Measurements from ENCODE around the gene NUP210L. TPM values are rescaled to one million over a fixed set of nuclear protein-coding genes. Genes with fewer than 3 reads are reported as not detected.
A peak's percentile ranks its signal among the peaks of the same experiment; 100 is the strongest.

The NUP210L gene
- total RNA-seq, 1 donor from 2014 or later: 2.1 TPM

DNA sequence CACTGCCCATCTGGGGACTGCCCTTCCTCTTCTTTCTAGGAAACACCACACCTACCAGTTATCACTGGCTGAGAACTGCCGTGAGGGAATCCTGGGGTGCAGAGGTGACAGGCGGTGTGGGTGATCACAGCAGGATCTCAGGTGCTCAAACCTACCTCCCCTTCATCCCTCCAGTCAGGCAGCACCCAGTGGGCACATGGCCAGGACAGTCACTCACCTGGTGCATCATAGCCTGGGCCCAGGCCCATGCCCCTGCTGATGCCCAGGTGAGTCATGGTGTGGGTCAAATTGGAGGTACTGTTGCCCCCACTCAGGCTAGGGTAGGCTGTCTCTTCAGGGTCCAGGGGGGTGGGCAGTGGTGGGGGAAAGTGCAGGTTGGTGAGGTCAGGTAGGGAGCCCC is 203.1 kb downstream of the NUP210L start:
- ATAC-seq (no peak), DNase-seq (no peak)
- H3K9me3 ChIP-seq: no peaks in the 10 kb centered on the region
- peaks cover 21% of the 10 kb centered on the region for H3K4me1 ChIP-seq
- intact Hi-C loops (cut with DNase I): no loop called here
- H3K36me3 ChIP-seq: peaks cover 75% of the 10 kb centered on the region
- no peak overlapping the region for H3K27ac ChIP-seq
- H3K4me3 ChIP-seq: no peak overlapping the region
- TF ChIP-seq, protein P1, sequence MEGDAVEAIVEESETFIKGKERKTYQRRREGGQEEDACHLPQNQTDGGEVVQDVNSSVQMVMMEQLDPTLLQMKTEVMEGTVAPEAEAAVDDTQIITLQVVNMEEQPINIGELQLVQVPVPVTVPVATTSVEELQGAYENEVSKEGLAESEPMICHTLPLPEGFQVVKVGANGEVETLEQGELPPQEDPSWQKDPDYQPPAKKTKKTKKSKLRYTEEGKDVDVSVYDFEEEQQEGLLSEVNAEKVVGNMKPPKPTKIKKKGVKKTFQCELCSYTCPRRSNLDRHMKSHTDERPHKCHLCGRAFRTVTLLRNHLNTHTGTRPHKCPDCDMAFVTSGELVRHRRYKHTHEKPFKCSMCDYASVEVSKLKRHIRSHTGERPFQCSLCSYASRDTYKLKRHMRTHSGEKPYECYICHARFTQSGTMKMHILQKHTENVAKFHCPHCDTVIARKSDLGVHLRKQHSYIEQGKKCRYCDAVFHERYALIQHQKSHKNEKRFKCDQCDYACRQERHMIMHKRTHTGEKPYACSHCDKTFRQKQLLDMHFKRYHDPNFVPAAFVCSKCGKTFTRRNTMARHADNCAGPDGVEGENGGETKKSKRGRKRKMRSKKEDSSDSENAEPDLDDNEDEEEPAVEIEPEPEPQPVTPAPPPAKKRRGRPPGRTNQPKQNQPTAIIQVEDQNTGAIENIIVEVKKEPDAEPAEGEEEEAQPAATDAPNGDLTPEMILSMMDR (IDR thresholded peaks at IDR 0.05): no peak
- H3K27me3 ChIP-seq: no peaks in the 10 kb centered on the region

- peaks cover 75% of the 10 kb centered on the region for H3K36me3 ChIP-seq
- DNase-seq (no peak), ATAC-seq (no peak)
- no peak overlapping the region for H3K4me3 ChIP-seq
- TF ChIP-seq, protein P1 (IDR thresholded peaks at IDR 0.05): no peak
- no peaks in the 10 kb centered on the region for H3K9me3 ChIP-seq
- no peak overlapping the region for H3K27ac ChIP-seq
- H3K27me3 ChIP-seq: no peaks in the 10 kb centered on the region
- H3K4me1 ChIP-seq: peaks cover 17% of the 10 kb centered on the region
- intact Hi-C loops (cut with DNase I): no loop called here
Observed at GRCh38 chr1:153951183-153951582, 203.7 kb downstream of the NUP210L start.

GRCh38 chr1:153946622-153947241 is 208.1 kb downstream of the NUP210L start, which contains the start of gene DENND4B:
DENND4B (minus strand) TSS chr1:153946718; CDS start chr1:153944374, 2,344 bp downstream.
- TF ChIP-seq, protein P1 (IDR thresholded peaks at IDR 0.05): peak; percentile 94
- Histone ChIP-seq H3K36me3 (peaks cover 62% of the 10 kb centered on the region), H3K4me3 (peak within 1 kb of the TSS; percentile 78), H3K9me3 (no peaks in the 10 kb centered on the region), H3K27ac (peak within 1 kb of the TSS; percentile 95), H3K27me3 (no peaks in the 10 kb centered on the region), H3K4me1 (peaks cover 23% of the 10 kb centered on the region)
- DNase-seq (peak; percentile 94), ATAC-seq (peak; percentile 88)
- intact Hi-C loops (cut with DNase I): no loop called here

GRCh38 chr1:153945795-153946621 is 208.9 kb downstream of the NUP210L start:
- Histone ChIP-seq H3K27ac (peak overlapping the region; percentile 95), H3K4me1 (peaks cover 23% of the 10 kb centered on the region), H3K27me3 (no peaks in the 10 kb centered on the region), H3K9me3 (no peaks in the 10 kb centered on the region), H3K4me3 (peak overlapping the region; percentile 78), H3K36me3 (peaks cover 58% of the 10 kb centered on the region)
- TF ChIP-seq, protein P1 (IDR thresholded peaks at IDR 0.05): no peak
- intact Hi-C loops (cut with DNase I): no loop called here
- DNase-seq (peak; percentile 97), ATAC-seq (peak; percentile 86)

- TF ChIP-seq, protein P1 (IDR thresholded peaks at IDR 0.05): no peak
- H3K4me1 ChIP-seq: peaks cover 23% of the 10 kb centered on the region
- peak overlapping the region; percentile 95 for H3K27ac ChIP-seq
- DNase-seq (peak; percentile 85), ATAC-seq (peak; percentile 65)
- no peaks in the 10 kb centered on the region for H3K27me3 ChIP-seq
- peak overlapping the region; percentile 78 for H3K4me3 ChIP-seq
- H3K9me3 ChIP-seq: no peaks in the 10 kb centered on the region
- intact Hi-C loops (cut with DNase I): no loop called here
- peaks cover 58% of the 10 kb centered on the region for H3K36me3 ChIP-seq
Observed at GRCh38 chr1:153945131-153945794, 209.6 kb downstream of the NUP210L start.
